Immature natural killer cell (primary cell): ENCODE data around the gene PAM16. TPM values are rescaled to one million over a fixed set of nuclear protein-coding genes. Genes with fewer than 3 reads are reported as not detected.
"Not testable (repeated sequence)": the region's sequence is repeated elsewhere in the genome, so short reads cannot be mapped to it uniquely, and the experiment has no call there.

Source experiments
- DNase-seq, 3 donors: peaks; one replicate each; pipeline ENCODE4 v3.0.0; 2022; ENCODE audit warnings: mixed read lengths in 1 of 3
- H3K27ac Mint-ChIP-seq, 6 donors: one replicate each; pipeline ENCODE4 v1.8.0; 2020; ENCODE audit warnings: mixed read lengths in 6 of 6, mild to moderate bottlenecking in 5 of 6, inconsistent platforms in 4 of 6, moderate library complexity in 3 of 6
- H3K27me3 Mint-ChIP-seq, 3 donors: one replicate each; pipeline ENCODE4 v1.8.0; 2020 to 2021; ENCODE audit warnings: low read depth in 3 of 3, mild to moderate bottlenecking in 3 of 3, mixed read lengths in 3 of 3, moderate library complexity in 3 of 3, inconsistent platforms in 1 of 3
- H3K36me3 Mint-ChIP-seq, 3 donors: one replicate each; pipeline ENCODE4 v1.8.0; 2020; ENCODE audit warnings: mixed read lengths in 3 of 3, inconsistent platforms in 2 of 3, mild to moderate bottlenecking in 2 of 3
- H3K4me1 Mint-ChIP-seq, 2 donors: one replicate each; pipeline ENCODE4 v1.8.0; 2020; ENCODE audit warnings: inconsistent platforms in 2 of 2, mild to moderate bottlenecking in 2 of 2, mixed read lengths in 2 of 2, moderate library complexity in 1 of 2
- H3K4me3 Mint-ChIP-seq, 5 donors: one replicate each; pipeline ENCODE4 v1.8.0; 2020; ENCODE audit warnings: mild to moderate bottlenecking in 5 of 5, mixed read lengths in 5 of 5, inconsistent platforms in 3 of 5, moderate library complexity in 3 of 5
- H3K9me3 Mint-ChIP-seq, 6 donors: one replicate each; pipeline ENCODE4 v1.8.0; 2020; ENCODE audit warnings: mild to moderate bottlenecking in 6 of 6, mixed read lengths in 6 of 6, inconsistent platforms in 4 of 6, moderate library complexity in 3 of 6
- polyA plus RNA-seq, 3 donors: library from polyadenylated mRNA; unstranded; fragments of 300-500 nt; fragmentation: Illumina TruSeq; gene quantifications; one replicate each; pipeline ENCODE4 v1.2.3, GENCODE V29; 2021

The PAM16 gene
- polyA plus RNA-seq, 3 donors from 2014 or later, result 32.9 to 61.6 (median 36.3) TPM

DNA sequence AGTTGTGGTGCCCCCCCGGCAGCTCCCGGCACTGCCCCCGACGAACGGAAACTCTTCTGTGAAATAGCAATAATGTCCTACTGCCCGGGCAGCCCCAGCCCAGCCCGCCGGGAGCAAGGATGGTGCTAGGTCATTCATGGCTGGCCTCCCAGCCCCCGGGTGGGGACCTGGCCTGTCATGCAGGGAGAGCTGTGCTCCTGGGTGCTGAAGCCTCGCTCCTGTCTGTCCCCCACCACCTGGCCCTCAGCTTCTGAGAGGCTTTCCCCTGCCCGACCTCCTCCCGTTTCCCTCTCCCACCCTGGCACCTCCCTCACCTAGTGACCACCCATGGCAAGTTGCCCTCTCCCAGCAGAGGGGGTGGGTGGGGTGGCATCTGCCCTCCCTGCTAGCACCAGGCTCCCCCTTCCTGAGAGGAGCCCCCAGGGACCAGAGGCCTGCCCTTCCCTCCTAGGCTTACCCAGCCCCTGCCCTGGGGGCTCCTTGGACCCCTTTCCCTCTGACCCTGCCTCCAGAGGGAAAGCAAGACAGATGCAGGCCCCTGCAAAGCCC is 13.5 kb downstream of the PAM16 start:
- Mint-ChIP-seq H3K9me3 (no peaks in the 10 kb centered on the region), H3K27ac (no peak overlapping the region), H3K36me3 (no peaks in the 10 kb centered on the region), H3K27me3 (peaks cover 0 to 2% (median 0%) of the 10 kb centered on the region in 3 donors), H3K4me1 (no peaks in the 10 kb centered on the region), H3K4me3 (no peak overlapping the region)
- DNase-seq, result no peak

DNA sequence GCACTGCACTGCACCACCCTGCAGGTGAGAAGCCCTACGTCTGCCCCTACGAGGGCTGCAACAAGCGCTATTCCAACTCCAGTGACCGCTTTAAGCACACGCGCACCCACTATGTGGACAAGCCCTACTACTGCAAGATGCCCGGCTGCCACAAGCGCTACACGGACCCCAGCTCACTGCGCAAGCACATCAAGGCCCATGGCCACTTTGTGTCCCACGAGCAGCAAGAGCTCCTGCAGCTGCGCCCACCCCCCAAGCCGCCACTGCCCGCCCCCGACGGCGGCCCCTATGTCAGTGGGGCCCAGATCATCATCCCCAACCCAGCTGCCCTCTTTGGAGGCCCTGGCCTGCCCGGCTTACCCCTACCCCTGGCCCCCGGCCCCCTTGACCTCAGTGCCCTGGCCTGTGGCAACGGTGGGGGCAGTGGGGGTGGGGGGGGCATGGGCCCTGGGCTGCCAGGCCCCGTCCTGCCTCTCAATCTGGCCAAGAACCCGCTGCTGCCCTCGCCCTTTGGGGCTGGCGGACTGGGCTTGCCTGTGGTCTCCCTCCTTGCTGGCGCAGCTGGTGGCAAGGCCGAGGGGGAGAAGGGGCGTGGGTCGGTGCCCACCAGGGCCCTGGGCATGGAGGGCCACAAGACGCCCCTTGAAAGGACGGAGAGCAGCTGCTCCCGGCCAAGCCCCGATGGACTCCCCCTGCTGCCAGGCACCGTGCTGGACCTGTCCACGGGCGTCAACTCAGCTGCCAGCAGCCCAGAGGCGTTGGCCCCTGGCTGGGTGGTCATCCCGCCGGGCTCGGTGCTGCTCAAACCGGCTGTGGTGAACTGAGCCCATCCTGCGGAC is 14.2 kb downstream of the PAM16 start:
- DNase-seq, result no peak
- H3K27me3 Mint-ChIP-seq, result peaks cover 0 to 2% (median 0%) of the 10 kb centered on the region in 3 donors
- H3K9me3 Mint-ChIP-seq, result no peaks in the 10 kb centered on the region
- H3K4me3 Mint-ChIP-seq, result no peak overlapping the region
- H3K27ac Mint-ChIP-seq, result no peak overlapping the region
- no peaks in the 10 kb centered on the region for H3K4me1 Mint-ChIP-seq
- no peaks in the 10 kb centered on the region for H3K36me3 Mint-ChIP-seq

DNA sequence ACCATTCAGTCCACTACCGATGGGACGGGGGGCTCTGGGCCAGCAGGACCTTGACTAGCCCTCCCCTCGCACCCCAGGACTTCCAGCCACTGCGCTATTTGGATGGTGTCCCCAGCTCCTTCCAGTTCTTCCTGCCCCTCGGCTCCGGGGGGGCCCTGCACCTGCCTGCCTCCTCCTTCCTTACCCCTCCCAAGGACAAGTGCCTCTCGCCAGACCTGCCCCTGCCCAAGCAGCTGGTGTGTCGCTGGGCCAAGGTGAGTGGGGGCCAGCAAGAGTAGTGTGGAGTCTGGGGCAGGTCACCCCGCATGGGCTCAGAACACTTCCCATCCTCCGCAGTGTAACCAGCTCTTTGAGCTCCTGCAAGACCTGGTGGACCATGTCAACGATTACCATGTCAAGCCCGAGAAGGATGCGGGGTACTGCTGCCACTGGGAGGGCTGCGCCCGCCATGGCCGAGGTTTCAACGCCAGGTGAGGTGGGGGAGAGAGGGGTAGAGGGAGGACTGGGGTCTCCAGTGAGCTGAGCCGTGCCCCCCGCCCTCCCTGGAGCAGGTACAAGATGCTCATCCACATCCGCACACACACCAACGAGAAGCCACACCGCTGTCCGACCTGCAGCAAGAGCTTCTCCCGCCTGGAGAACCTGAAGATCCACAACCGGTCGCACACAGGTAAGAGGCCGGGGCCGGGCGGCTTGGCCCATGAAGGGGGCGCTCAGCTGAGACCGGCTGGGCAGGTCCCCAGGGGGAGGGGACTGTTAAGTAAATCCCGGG is 16.2 kb downstream of the PAM16 start:
- H3K27ac Mint-ChIP-seq, result no peak overlapping the region
- no peaks in the 10 kb centered on the region for H3K9me3 Mint-ChIP-seq
- H3K27me3 Mint-ChIP-seq, result peaks cover 0 to 2% (median 0%) of the 10 kb centered on the region in 3 donors
- DNase-seq, result no peak
- H3K4me3 Mint-ChIP-seq, result no peak overlapping the region
- H3K36me3 Mint-ChIP-seq, result no peaks in the 10 kb centered on the region
- no peaks in the 10 kb centered on the region for H3K4me1 Mint-ChIP-seq

DNA sequence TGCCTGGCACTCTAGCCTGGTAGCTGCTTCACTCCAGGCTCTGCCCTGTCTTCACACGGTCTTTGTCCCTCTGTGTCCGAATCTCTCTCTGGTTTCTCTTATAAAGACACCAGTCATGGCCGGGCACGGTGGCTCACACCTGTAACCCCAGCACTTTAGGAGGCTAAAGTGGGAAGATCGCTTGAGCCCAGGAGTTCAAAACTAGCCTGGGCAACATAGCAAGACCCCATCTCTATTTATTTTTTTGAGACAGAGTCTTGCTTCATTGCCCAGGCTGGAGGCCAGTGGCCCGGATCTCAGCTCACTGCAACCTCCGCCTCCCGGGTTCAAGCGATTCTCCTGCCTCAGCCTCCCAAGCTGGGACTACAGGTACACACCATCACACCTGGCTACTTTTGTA is 17.4 kb downstream of the PAM16 start:
- not testable (repeated sequence) for H3K4me1 Mint-ChIP-seq, H3K9me3 Mint-ChIP-seq, H3K27me3 Mint-ChIP-seq, DNase-seq, H3K36me3 Mint-ChIP-seq, H3K4me3 Mint-ChIP-seq
- peak overlapping the region in 1 of 6 donors; percentile 56 for H3K27ac Mint-ChIP-seq

DNA sequence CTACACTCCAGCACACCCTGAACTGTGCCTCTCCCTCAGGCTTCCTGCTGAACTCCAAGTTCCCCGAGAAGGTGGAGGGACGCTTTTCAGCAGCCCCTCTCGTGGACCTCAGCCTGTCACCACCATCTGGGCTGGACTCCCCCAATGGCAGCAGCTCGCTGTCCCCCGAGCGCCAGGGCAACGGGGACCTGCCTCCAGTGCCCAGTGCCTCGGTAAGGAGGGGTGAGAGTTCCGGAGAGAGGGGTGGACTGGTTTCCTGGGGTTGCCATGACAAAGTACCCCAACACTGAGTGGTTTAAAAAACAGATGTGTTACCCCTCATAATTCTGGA is 17.8 kb downstream of the PAM16 start:
- no peaks in the 10 kb centered on the region for H3K27me3 Mint-ChIP-seq
- H3K27ac Mint-ChIP-seq, result no peak overlapping the region

DNA sequence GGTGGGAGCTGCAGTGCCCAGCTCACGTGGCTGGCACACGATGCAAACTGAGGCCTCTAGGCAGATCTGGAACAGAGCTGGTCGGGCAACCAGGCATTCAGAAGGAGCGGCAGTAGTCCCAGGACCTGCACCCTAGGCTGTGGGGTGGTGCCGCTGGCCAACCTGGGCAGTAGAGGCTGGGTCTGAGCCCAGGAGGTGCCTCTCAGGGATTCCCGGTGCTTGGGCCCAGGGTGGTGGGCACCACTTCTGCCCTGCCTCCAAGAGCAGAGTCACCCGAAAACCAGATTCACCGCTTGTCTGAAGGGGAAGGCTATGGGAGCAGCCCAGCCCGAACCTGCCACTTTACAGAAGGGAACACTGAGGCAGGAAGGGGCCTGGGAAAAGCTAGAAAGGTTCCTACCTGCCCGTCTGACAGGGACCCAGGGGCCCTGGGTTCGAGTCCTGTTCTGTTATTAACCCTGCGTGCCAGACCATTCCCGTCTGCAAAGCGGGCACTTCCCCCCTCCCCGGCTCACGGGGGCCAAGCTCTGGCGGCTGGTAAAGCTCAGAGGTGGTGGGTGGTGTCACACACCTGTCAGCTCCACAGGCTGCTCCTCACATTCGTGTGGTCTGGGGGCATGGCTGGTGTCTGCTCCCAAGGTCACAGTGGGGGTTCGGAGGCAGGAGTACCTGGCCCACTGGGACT is 18.4 kb downstream of the PAM16 start:
- Mint-ChIP-seq H3K4me1 (peaks cover 0 to 4% of the 10 kb centered on the region in 2 donors), H3K27me3 (no peaks in the 10 kb centered on the region), H3K36me3 (no peaks in the 10 kb centered on the region), H3K4me3 (no peak overlapping the region), H3K27ac (no peak overlapping the region), H3K9me3 (no peaks in the 10 kb centered on the region)
- no peak for DNase-seq

More for the DNA sequence above, 17.8 kb downstream of the PAM16 start:
- Mint-ChIP-seq H3K9me3 (no peaks in the 10 kb centered on the region), H3K36me3 (no peaks in the 10 kb centered on the region), H3K4me3 (no peak overlapping the region), H3K4me1 (peaks cover 0 to 4% of the 10 kb centered on the region in 2 donors)
- no peak for DNase-seq

DNA sequence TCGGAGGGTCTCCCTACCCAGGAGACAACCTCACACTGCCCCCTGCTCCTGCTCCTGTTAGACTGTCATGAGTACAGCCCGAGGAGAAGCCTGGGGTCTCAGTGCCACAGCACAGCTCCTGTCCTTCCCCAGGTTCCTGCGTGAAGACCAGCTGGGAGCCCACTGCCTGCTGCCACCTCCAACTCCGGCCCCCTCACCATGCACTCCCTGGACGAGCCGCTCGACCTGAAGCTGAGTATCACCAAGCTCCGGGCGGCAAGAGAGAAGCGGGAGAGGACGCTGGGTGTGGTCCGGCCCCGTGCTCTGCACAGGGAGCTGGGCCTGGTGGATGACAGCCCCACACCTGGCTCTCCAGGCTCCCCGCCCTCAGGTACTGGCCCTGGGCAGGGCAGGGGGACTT is 19.0 kb downstream of the PAM16 start:
- DNase-seq, result no peak
- Mint-ChIP-seq H3K9me3 (no peaks in the 10 kb centered on the region), H3K4me3 (no peak overlapping the region), H3K4me1 (peaks cover 0 to 4% of the 10 kb centered on the region in 2 donors), H3K36me3 (no peaks in the 10 kb centered on the region), H3K27ac (no peak overlapping the region), H3K27me3 (no peaks in the 10 kb centered on the region)

DNA sequence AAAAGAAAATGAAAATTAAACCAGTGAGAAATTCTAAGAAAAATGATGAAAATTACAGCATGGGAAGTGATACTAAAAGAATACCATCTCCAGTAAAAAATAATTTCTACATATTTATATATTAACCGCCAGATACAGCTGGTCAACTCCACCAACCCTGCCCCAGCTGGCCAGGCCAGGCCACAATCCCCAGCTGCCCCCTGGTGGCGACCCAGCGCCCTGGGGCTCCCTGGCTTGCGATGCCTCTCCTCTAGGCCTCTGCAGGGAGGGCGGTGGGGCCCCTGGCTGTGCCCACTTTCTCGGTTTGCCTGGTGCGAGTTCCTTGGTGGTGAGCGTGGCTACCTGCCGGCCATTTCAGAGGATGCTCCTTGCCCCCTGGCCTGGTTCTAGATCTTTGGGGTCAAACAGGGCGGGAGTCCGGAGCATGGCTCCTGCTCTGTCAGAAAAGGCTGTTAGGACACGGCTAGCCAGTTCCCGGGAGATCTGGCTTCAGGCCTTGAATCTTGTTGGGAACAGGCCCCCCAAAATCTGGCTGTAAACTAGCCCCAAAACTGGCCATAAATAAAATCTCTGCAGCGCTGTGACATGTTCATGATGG is 20.7 kb downstream of the PAM16 start:
- DNase-seq, result peak; percentile 66 to 72 (median 69)
- no peak overlapping the region for H3K27ac Mint-ChIP-seq
- peaks cover 0 to 4% of the 10 kb centered on the region in 2 donors for H3K4me1 Mint-ChIP-seq
- peaks cover 0 to 2% (median 1%) of the 10 kb centered on the region in 3 donors for H3K27me3 Mint-ChIP-seq
- H3K4me3 Mint-ChIP-seq, result no peak overlapping the region
- no peaks in the 10 kb centered on the region for H3K36me3 Mint-ChIP-seq
- no peaks in the 10 kb centered on the region for H3K9me3 Mint-ChIP-seq

DNA sequence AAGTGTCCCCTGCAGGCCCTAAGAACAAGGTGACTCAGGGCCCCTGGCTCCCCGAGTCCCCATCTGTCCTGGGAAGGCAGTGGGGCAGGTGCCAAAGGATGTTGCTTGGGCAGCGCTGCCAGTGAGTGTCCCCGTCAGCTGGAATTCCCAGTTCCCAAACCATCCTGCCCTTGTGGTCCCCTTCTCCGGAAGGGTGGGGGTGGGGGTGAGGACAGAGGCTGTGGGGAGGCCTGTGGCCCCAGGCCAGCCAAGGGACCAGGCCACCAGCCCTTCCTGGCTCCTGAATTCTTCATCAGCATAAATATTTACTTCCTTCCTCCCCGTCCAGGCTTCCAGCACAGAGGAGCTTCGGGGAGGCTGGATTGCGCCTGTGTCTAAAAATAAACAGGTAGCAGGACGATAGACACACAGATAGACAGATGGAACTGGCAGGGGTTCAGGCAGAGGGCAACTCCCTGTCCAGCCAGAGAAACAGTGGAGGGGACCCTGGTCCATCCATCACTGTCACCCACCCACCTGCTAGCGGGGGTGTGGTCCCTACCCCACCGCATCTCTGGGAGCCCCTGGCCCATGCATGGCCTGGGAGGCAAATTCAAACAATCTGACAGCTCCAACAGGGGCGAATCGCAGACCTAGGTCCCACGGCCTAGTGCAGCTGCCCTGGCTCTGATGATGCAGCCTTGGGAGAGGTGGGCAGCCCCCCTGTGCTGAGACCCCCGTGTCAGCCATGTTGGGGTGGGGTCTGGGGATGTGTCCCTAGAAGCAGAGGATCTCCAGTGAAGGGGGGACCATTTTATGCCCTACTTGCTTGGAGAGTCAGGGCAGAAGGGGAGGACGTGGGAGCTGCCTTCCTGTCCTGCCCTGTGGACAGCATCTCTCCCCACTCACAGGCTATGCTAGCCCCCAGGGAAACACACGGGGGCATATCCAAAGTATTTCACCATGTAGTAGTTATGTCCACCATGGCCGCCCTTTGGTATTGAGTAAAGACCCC is 22.0 kb downstream of the PAM16 start:
- Mint-ChIP-seq H3K4me3 (peak overlapping the region in 1 of 5 donors; percentile 21), H3K4me1 (peaks cover 0 to 4% of the 10 kb centered on the region in 2 donors), H3K27me3 (peaks cover 0 to 2% (median 1%) of the 10 kb centered on the region in 3 donors), H3K27ac (no peak overlapping the region), H3K36me3 (no peaks in the 10 kb centered on the region), H3K9me3 (no peaks in the 10 kb centered on the region)
- no peak for DNase-seq

DNA sequence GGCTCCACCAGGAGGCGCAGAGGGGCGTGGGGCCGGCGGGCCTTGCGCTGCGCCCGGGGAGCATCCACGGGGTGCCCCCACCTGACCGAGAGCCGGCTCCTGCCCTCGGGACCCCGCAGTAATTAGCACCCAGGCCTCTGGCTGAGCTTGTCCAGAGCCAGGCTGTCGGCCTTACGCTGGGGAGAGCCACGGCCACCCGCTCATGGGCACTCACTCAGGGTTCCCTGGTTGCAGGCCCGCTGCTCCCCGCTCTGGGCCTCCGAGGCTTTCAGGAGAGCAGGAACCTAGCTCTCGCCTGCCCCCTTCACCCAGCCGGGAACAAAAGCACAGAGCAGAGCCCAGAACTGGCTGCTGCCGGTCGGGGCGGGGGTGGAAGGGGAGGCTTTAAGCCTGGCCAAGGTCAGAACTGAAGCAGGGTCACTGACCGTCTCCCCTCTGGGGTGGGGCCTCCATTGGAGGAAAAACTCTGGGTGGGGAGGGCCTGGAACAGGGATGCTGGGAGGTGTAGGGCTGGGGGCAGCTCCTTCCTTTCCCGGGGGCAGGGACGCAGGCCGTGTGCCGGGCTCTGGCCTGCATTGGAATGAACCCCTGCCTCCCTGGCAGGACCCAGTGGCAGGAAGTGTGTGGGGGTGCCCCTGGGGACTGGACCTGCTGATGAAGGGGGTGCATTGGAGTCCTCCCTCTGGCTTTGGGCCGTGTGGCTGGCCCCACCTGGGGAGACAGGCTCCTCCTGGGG is 22.9 kb downstream of the PAM16 start:
- Mint-ChIP-seq H3K27me3 (peaks cover 0 to 2% (median 1%) of the 10 kb centered on the region in 3 donors), H3K4me3 (peak overlapping the region; percentile 21 to 63 (median 35)), H3K27ac (no peak overlapping the region), H3K4me1 (peaks cover 0 to 4% of the 10 kb centered on the region in 2 donors), H3K36me3 (no peaks in the 10 kb centered on the region), H3K9me3 (no peaks in the 10 kb centered on the region)
- peak in 2 of 3 donors; percentile 30 to 40 for DNase-seq

DNA sequence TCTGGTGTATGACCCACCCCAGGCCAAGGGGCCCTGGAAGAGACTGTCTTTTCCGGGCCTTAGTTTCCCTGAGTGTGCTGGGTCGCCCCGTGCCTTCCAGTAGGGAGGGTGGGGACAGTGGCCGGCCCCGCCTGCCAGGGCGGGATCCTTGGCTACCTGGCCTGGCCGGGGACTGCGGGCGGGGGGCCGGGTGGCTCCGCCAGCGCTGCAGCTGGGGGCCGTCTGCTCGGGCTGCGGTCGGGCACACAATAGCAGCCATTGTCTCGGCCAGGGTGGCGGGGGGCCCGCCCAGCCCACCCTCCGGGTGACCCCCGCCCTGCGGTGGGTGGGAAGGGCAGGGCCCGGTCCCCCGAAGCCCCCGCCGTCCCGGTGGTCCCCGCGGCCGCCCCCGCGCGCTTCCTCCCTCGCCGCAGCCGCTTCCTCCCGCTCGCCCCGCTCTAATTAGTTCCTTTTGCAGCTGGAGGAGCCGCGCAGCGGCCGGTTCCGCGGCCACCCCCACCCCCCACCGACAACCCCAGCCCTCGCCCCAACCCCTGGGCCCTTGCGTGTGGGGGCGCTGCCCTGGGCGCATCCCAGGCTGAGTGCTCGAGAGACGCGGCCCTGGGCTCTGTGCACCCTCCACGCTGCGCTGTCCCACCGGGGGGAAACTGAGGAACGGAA is 23.6 kb downstream of the PAM16 start:
- Mint-ChIP-seq H3K27ac (no peak overlapping the region), H3K9me3 (no peaks in the 10 kb centered on the region), H3K36me3 (no peaks in the 10 kb centered on the region), H3K27me3 (peaks cover 0 to 2% (median 1%) of the 10 kb centered on the region in 3 donors), H3K4me3 (peak overlapping the region in 2 of 5 donors; percentile 35 to 44), H3K4me1 (peaks cover 0 to 4% of the 10 kb centered on the region in 2 donors)
- no peak for DNase-seq
